ENCODE measurements around the gene ECM1. TPM values are rescaled to one million over a fixed set of nuclear protein-coding genes. Genes with fewer than 3 reads are reported as not detected.

ECM1 gene
- total RNA-seq, 1 experiment from 2014 or later: 10.3 TPM

DNA sequence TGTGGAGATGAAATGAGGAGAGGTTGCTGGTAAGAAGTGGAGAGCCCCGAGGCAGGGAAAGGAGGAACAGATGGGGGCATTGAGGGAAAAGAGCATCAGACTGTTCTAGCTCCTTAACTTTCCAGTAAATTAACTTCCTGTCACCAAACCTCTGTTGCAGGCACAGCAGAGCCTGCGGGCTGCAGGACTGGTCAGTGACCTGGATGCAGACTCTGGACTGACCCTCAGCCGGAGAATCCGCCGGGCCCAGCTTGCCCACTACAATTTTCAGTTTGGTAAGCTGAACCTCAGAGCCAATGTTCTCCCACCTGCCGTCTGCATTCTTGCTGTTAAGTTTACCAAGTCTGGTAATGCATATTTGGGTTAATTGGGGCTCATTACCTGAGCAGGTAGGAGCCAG lies 2.5 kb upstream of the ECM1 start:
- no peak overlapping the region for H3K4me2 ChIP-seq
- 0 out of 2 replicates have a peak, but pooled peaks cover 4% of the 10 kb centered on the region for H3K36me3 ChIP-seq (ENCODE audit: low read depth)
- no peak overlapping the region for H3K27ac ChIP-seq
- intact Hi-C loops (cut with micrococcal nuclease; ENCODE audit: unreplicated experiment): no loop called here
- no peak overlapping the region for H2AFZ ChIP-seq
- H3K4me1 ChIP-seq (replicated peaks; ENCODE audit: insufficient read depth): peaks cover 10% of the 10 kb centered on the region
- H4K20me1 ChIP-seq (ENCODE audit: insufficient read depth): no peaks in the 10 kb centered on the region
- ChIA-PET CTCF (no interaction called here), POLR2A (ENCODE audit: unreplicated experiment) (interaction anchor here (1.0 kb wide), 1 partner anchor 74 kb away, joined by 4 read pairs; the partner anchor contains the start of gene MCL1)
- no peak for TF ChIP-seq EZH2 (IDR thresholded peaks at IDR 0.05; ENCODE audit: low read depth)
- TF ChIP-seq CTCF (conservative IDR thresholded peaks at IDR 0.05): no peak
- no peaks in the 10 kb centered on the region for H3K9me2 ChIP-seq (ENCODE audit: insufficient read depth)
- no peaks in the 10 kb centered on the region; the same call in 1 of the 2 replicates for H3F3A ChIP-seq (ENCODE audit: insufficient read depth, low read depth)
- DNase-seq: no peak
- no peaks in the 10 kb centered on the region for H3K79me2 ChIP-seq (ENCODE audit: low read depth)
- BruUV-seq (replicated peaks): no TSS peak
- no peak overlapping the region for H3K4me3 ChIP-seq
- no peaks in the 10 kb centered on the region for H3K9me3 ChIP-seq (ENCODE audit: insufficient read depth, low read depth)
- H3K27me3 ChIP-seq (ENCODE audit: insufficient read depth, low read depth): no peaks in the 10 kb centered on the region

DNA sequence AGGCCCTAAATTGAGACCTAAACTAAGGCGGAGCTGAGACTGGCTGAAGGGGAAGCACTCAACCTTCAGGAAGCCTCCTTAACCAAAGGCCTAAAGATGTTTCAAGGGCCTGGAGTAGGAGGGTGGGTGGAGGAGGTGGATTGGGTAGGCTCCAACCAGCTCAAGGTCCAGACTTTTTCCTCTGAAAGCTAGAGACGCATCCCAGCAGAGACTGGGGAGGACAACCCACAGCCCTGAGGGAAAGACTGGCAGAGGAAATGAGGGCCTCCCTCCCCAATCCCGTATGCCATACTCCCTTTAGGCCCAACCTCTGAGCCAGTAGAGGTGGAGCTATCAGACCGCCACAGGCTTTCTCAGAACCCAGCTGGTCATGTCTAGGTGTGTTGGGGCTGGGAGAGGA lies 1.1 kb downstream of the ECM1 start:
- H3K9me3 ChIP-seq (ENCODE audit: insufficient read depth, low read depth): no peaks in the 10 kb centered on the region
- ChIA-PET CTCF (no interaction called here), POLR2A (ENCODE audit: unreplicated experiment) (interaction anchor here (0.8 kb wide), 1 partner anchor 9 kb away, joined by 5 read pairs; no protein-coding TSS in a partner anchor)
- H4K20me1 ChIP-seq (ENCODE audit: insufficient read depth): no peaks in the 10 kb centered on the region
- H3K27me3 ChIP-seq (ENCODE audit: insufficient read depth, low read depth): no peaks in the 10 kb centered on the region
- H3K27ac ChIP-seq: no peak overlapping the region
- TF ChIP-seq EZH2 (IDR thresholded peaks at IDR 0.05; ENCODE audit: low read depth) (no peak), CTCF (conservative IDR thresholded peaks at IDR 0.05) (no peak)
- BruUV-seq (replicated peaks): no TSS peak
- no peak overlapping the region for H3K4me3 ChIP-seq
- no peaks in the 10 kb centered on the region; the same call in 1 of the 2 replicates for H3F3A ChIP-seq (ENCODE audit: insufficient read depth, low read depth)
- H3K36me3 ChIP-seq (ENCODE audit: low read depth): no peaks in the 10 kb centered on the region
- peaks cover 19% of the 10 kb centered on the region for H3K4me1 ChIP-seq (replicated peaks; ENCODE audit: insufficient read depth)
- H3K4me2 ChIP-seq: no peak overlapping the region
- H3K79me2 ChIP-seq (ENCODE audit: low read depth): no peaks in the 10 kb centered on the region
- H3K9me2 ChIP-seq (ENCODE audit: insufficient read depth): no peaks in the 10 kb centered on the region
- DNase-seq: no peak
- intact Hi-C loops (cut with micrococcal nuclease; ENCODE audit: unreplicated experiment): no loop called here
- no peak overlapping the region for H2AFZ ChIP-seq

DNA sequence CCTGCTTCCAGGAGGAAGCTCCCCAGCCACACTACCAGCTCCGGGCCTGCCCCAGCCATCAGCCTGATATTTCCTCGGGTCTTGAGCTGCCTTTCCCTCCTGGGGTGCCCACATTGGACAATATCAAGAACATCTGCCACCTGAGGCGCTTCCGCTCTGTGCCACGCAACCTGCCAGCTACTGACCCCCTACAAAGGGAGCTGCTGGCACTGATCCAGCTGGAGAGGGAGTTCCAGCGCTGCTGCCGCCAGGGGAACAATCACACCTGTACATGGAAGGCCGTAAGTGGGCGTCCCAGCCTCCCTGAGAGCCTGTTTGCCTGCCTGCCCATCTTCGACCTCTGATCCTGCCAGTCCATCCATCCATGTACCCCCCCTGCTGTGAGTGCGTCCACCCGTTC lies 3.6 kb downstream of the ECM1 start:
- Histone ChIP-seq H3K27me3 (ENCODE audit: insufficient read depth, low read depth) (no peaks in the 10 kb centered on the region), H3K4me1 (replicated peaks; ENCODE audit: insufficient read depth) (peaks cover 29% of the 10 kb centered on the region), H3K4me3 (no peak overlapping the region), H4K20me1 (ENCODE audit: insufficient read depth) (no peaks in the 10 kb centered on the region), H3F3A (ENCODE audit: insufficient read depth, low read depth) (peaks cover 3% of the 10 kb centered on the region), H3K9me2 (ENCODE audit: insufficient read depth) (no peaks in the 10 kb centered on the region), H3K36me3 (ENCODE audit: low read depth) (no peaks in the 10 kb centered on the region), H3K79me2 (ENCODE audit: low read depth) (no peaks in the 10 kb centered on the region), H2AFZ (no peak overlapping the region), H3K9me3 (ENCODE audit: insufficient read depth, low read depth) (no peaks in the 10 kb centered on the region), H3K27ac (no peak overlapping the region), H3K4me2 (no peak overlapping the region)
- intact Hi-C loops (cut with micrococcal nuclease; ENCODE audit: unreplicated experiment): no loop called here
- DNase-seq: no peak
- no TSS peak for BruUV-seq (replicated peaks)
- CTCF ChIA-PET: no interaction called here
- POLR2A ChIA-PET (ENCODE audit: unreplicated experiment): no interaction called here
- TF ChIP-seq EZH2 (IDR thresholded peaks at IDR 0.05; ENCODE audit: low read depth): no peak
- TF ChIP-seq CTCF (conservative IDR thresholded peaks at IDR 0.05): no peak
